Esophagus muscularis mucosa (tissue), 2 donors: Measurements from ENCODE around the gene TESMIN.

ENCODE experiments used
- EP300 ChIP-seq: sonication (generic); formaldehyde crosslinking; IDR thresholded peaks from one replicate; pipeline ENCODE4 v1.6.1; 2017; ENCODE audit warnings: antibody characterized with exemption
- POLR2A ChIP-seq: fragments of 450-650 bp; IDR thresholded peaks from one replicate; pipeline ENCODE4 v1.6.1; 2017; ENCODE audit warnings: antibody characterized with exemption, moderate library complexity, mild to moderate bottlenecking, low read depth

GRCh38 chr11:68776442-68777235 is 25.3 kb upstream of the TESMIN start:
- no peak for TF ChIP-seq POLR2A
- no peak for TF ChIP-seq EP300
